ENCODE measurements around the gene SLIT3.

- TF ChIP-seq CTCF (IDR thresholded peaks at IDR 0.05; ENCODE audit: low read depth, low read length) (no peak), EZH2phosphoT487 (IDR thresholded peaks at IDR 0.05; ENCODE audit: low read depth) (no peak)
Observed at GRCh38 chr5:168914491-168914890, 386.4 kb downstream of the SLIT3 start.
